ENCODE results near the gene EFNA5.

Gene EFNA5

GRCh38 chr5:107570181-107570580, 100.6 kb downstream of the EFNA5 start:
- DNase-seq: no peak

GRCh38 chr5:107567901-107568671, 102.7 kb downstream of the EFNA5 start:
- peak; percentile 70 for DNase-seq

- DNase-seq: peak; percentile 29
Observed at GRCh38 chr5:107566986-107567385, 103.8 kb downstream of the EFNA5 start.

- peak; percentile 63 for DNase-seq
Observed at GRCh38 chr5:107565791-107566767, 104.7 kb downstream of the EFNA5 start.

GRCh38 chr5:107564931-107565372, 105.8 kb downstream of the EFNA5 start:
- DNase-seq: peak; percentile 58

GRCh38 chr5:107563959-107564544, 106.7 kb downstream of the EFNA5 start:
- no peak for DNase-seq

GRCh38 chr5:107560377-107560776, 110.4 kb downstream of the EFNA5 start:
- DNase-seq: no peak

GRCh38 chr5:107558823-107559375, 111.8 kb downstream of the EFNA5 start:
- DNase-seq: no peak

GRCh38 chr5:107557051-107557658, 113.6 kb downstream of the EFNA5 start:
- DNase-seq: peak; percentile 69

- DNase-seq: peak; percentile 20
Observed at GRCh38 chr5:107556575-107556974, 114.2 kb downstream of the EFNA5 start.

- DNase-seq: peak; percentile 21
Observed at GRCh38 chr5:107555425-107556090, 115.2 kb downstream of the EFNA5 start.

GRCh38 chr5:107554776-107555424, 115.8 kb downstream of the EFNA5 start:
- peak; percentile 39 for DNase-seq

- DNase-seq: peak; percentile 66
Observed at GRCh38 chr5:107553117-107553555, 117.6 kb downstream of the EFNA5 start.

GRCh38 chr5:107551088-107551487, 119.6 kb downstream of the EFNA5 start:
- no peak for DNase-seq

GRCh38 chr5:107549567-107549966, 121.2 kb downstream of the EFNA5 start:
- DNase-seq: no peak

GRCh38 chr5:107548477-107548876, 122.3 kb downstream of the EFNA5 start:
- DNase-seq: no peak

GRCh38 chr5:107546719-107547118, 124.0 kb downstream of the EFNA5 start:
- no peak for DNase-seq

GRCh38 chr5:107545486-107545885, 125.3 kb downstream of the EFNA5 start:
- DNase-seq: no peak

- no peak for DNase-seq
Observed at GRCh38 chr5:107544967-107545366, 125.8 kb downstream of the EFNA5 start.

- no peak for DNase-seq
Observed at GRCh38 chr5:107544476-107544875, 126.3 kb downstream of the EFNA5 start.

- DNase-seq: no peak
Observed at GRCh38 chr5:107543868-107544267, 126.9 kb downstream of the EFNA5 start.
